Left renal cortex interstitium (tissue), 4 donors: ENCODE data around the gene KRT1. TPM values are rescaled to one million over a fixed set of nuclear protein-coding genes. Genes with fewer than 3 reads are reported as not detected.

Experiments used
- DNase-seq, 4 donors: peaks; one replicate each; pipeline ENCODE4 v3.0.0-alpha.2; 2013; ENCODE audit warnings: low read depth in 4 of 4, low spot score in 2 of 4, missing footprints in 1 of 4
- polyA plus RNA-seq, 4 donors: library from polyadenylated mRNA; unstranded; fragments of 120-200 nt; gene quantifications; one replicate each; pipeline ENCODE4 v1.2.1, GENCODE V29; 2013; ENCODE audit not compliant: insufficient read length in 4 of 4

Gene KRT1
- polyA plus RNA-seq, 4 donors, result 0.21 to 0.32 (median 0.28) TPM

- DNase-seq, result no peak
Measured at GRCh38 chr12:52662918-52663229, 17.3 kb downstream of the KRT1 start.

GRCh38 chr12:52662093-52662917 lies 17.9 kb downstream of the KRT1 start:
- no peak for DNase-seq

GRCh38 chr12:52661668-52662067 lies 18.5 kb downstream of the KRT1 start:
- DNase-seq, result no peak

GRCh38 chr12:52660934-52661499 lies 19.2 kb downstream of the KRT1 start:
- no peak for DNase-seq

- DNase-seq, result no peak
Measured at GRCh38 chr12:52659951-52660350, 20.3 kb downstream of the KRT1 start.

- no peak for DNase-seq
Measured at GRCh38 chr12:52659395-52659794, 20.8 kb downstream of the KRT1 start.

- DNase-seq, result no peak
Measured at GRCh38 chr12:52658196-52658595, 22.0 kb downstream of the KRT1 start.

GRCh38 chr12:52657250-52657902 lies 22.8 kb downstream of the KRT1 start:
- DNase-seq, result no peak

GRCh38 chr12:52656616-52657015 lies 23.6 kb downstream of the KRT1 start:
- DNase-seq, result no peak

GRCh38 chr12:52655720-52656124 lies 24.5 kb downstream of the KRT1 start:
- no peak for DNase-seq

- no peak for DNase-seq
Measured at GRCh38 chr12:52655251-52655650, 25.0 kb downstream of the KRT1 start.

GRCh38 chr12:52651726-52652261 lies 28.4 kb downstream of the KRT1 start, which contains the start of gene KRT2:
TSS of gene KRT2 (minus strand) at chr12:52652211. CDS start at chr12:52652142, 69 bp downstream.
- no peak for DNase-seq

GRCh38 chr12:52650520-52651081 lies 29.6 kb downstream of the KRT1 start:
- peak in 1 of 4 donors; percentile 24 for DNase-seq

GRCh38 chr12:52649066-52649465 lies 31.1 kb downstream of the KRT1 start:
- no peak for DNase-seq

- DNase-seq, result no peak
Measured at GRCh38 chr12:52648012-52648550, 32.1 kb downstream of the KRT1 start.

GRCh38 chr12:52647601-52648000 lies 32.6 kb downstream of the KRT1 start:
- no peak for DNase-seq

- DNase-seq, result no peak
Measured at GRCh38 chr12:52646613-52647012, 33.6 kb downstream of the KRT1 start.

- no peak for DNase-seq
Measured at GRCh38 chr12:52645982-52646381, 34.2 kb downstream of the KRT1 start.

- DNase-seq, result no peak
Measured at GRCh38 chr12:52645120-52645761, 35.0 kb downstream of the KRT1 start.

GRCh38 chr12:52644078-52644415 lies 36.2 kb downstream of the KRT1 start:
- no peak for DNase-seq
